Measurements from ENCODE around the gene C2CD3.

The C2CD3 gene

GRCh38 chr11:73965076-73965763, 205.6 kb downstream of the C2CD3 start:
- H3K9me3 ChIP-seq (ENCODE audit: control insufficient read depth, low read length): no peaks in the 10 kb centered on the region
- H3K27me3 ChIP-seq (ENCODE audit: control insufficient read depth, insufficient read depth, low read length, poor library complexity, severe bottlenecking): no peaks in the 10 kb centered on the region
- H3K4me3 ChIP-seq (ENCODE audit: insufficient read depth, low read depth, low read length): no peak overlapping the region
- H3K36me3 ChIP-seq (ENCODE audit: control insufficient read depth, insufficient read depth, low read length): no peaks in the 10 kb centered on the region
- peaks cover 6% of the 10 kb centered on the region for H3K4me1 ChIP-seq (ENCODE audit: control insufficient read depth, insufficient read depth, low read length)
- H3K27ac ChIP-seq (ENCODE audit: insufficient read depth, low read depth, low read length, poor library complexity, severe bottlenecking): no peak overlapping the region
- 81 to 84% methylated on average over 10 of the region's 10 CpGs for WGBS, 2 experiments

- Histone ChIP-seq H3K4me1 (ENCODE audit: control insufficient read depth, insufficient read depth, low read length) (peaks cover 6% of the 10 kb centered on the region), H3K9me3 (ENCODE audit: control insufficient read depth, low read length) (no peaks in the 10 kb centered on the region), H3K27ac (ENCODE audit: insufficient read depth, low read depth, low read length, poor library complexity, severe bottlenecking) (no peak overlapping the region), H3K4me3 (ENCODE audit: insufficient read depth, low read depth, low read length) (no peak overlapping the region), H3K27me3 (ENCODE audit: control insufficient read depth, insufficient read depth, low read length, poor library complexity, severe bottlenecking) (no peaks in the 10 kb centered on the region), H3K36me3 (ENCODE audit: control insufficient read depth, insufficient read depth, low read length) (no peaks in the 10 kb centered on the region)
- 81 to 96% methylated on average over 7 to 8 of the region's 8 CpGs for WGBS, 2 experiments
Observed at GRCh38 chr11:73963861-73964260, 206.9 kb downstream of the C2CD3 start.

Measured in ectodermal cell (in vitro differentiated cells).